GM12878 (cell line): ENCODE results near the gene MTX1. TPM values are rescaled to one million over a fixed set of nuclear protein-coding genes. Genes with fewer than 3 reads are reported as not detected.

Source experiments
- BMI1 ChIP-seq: fragments of 450-650 bp; IDR thresholded peaks from 2 replicates; pipeline ENCODE4 v1.6.1; 2016; ENCODE audit warnings: mild to moderate bottlenecking, moderate library complexity, borderline replicate concordance
- CBX5 ChIP-seq: sonication (generic); IDR thresholded peaks from 2 replicates; pipeline ENCODE4 v1.6.1; 2016; ENCODE audit warnings: low read depth, moderate library complexity, mild to moderate bottlenecking, inconsistent platforms
- CEBPZ ChIP-seq: fragments of 150-350 bp; IDR thresholded peaks from 2 replicates; pipeline ENCODE4 v1.6.1; 2016; ENCODE audit warnings: low read depth, low read length
- CHD1 ChIP-seq: IDR thresholded peaks from 2 replicates; pipeline ENCODE4 v1.6.1; 2012; ENCODE audit warnings: low read depth, low read length, improper control_type of control experiment
- CHD4 ChIP-seq: fragments of 200-600 bp; sonication (generic); IDR thresholded peaks from 2 replicates; pipeline ENCODE4 v1.6.1; 2016; ENCODE audit warnings: mild to moderate bottlenecking
- EZH2 ChIP-seq: IDR thresholded peaks from 2 replicates; pipeline ENCODE4 v1.6.1; 2012; ENCODE audit warnings: low read depth, mild to moderate bottlenecking, control low read depth, inconsistent platforms, low read length, borderline replicate concordance; ENCODE audit not compliant: control insufficient read depth
- GABPA ChIP-seq: IDR thresholded peaks from 2 replicates; pipeline ENCODE4 v1.6.1; 2014; ENCODE audit warnings: antibody characterized with exemption, low read depth, mild to moderate bottlenecking, inconsistent platforms
- JUND ChIP-seq: IDR thresholded peaks from 2 replicates; pipeline ENCODE4 v1.6.1; 2012; ENCODE audit warnings: low read depth, mild to moderate bottlenecking, low read length, improper control_type of control experiment, moderate library complexity
- KLF5 ChIP-seq: fragments of 450-650 bp; IDR thresholded peaks from 2 replicates; pipeline ENCODE4 v1.6.1; 2014; ENCODE audit warnings: mild to moderate bottlenecking; ENCODE audit not compliant: partially characterized antibody
- MXI1 ChIP-seq: fragments of 150-350 bp; IDR thresholded peaks from 2 replicates; pipeline ENCODE4 v1.6.1; 2011; ENCODE audit warnings: low read depth, mild to moderate bottlenecking, inconsistent platforms, low read length, improper control_type of control experiment
- PRDM15 ChIP-seq: fragments of 450-650 bp; formaldehyde crosslinking; IDR thresholded peaks from 2 replicates; pipeline ENCODE4 v1.4.0; 2020; ENCODE audit warnings: mild to moderate bottlenecking, moderate library complexity
- RAD51 ChIP-seq: fragments of 450-650 bp; IDR thresholded peaks from 2 replicates; pipeline ENCODE4 v1.6.1; 2016; ENCODE audit warnings: moderate library complexity, mild to moderate bottlenecking, inconsistent platforms
- RBBP5 ChIP-seq: fragments of 200-600 bp; sonication (generic); conservative IDR thresholded peaks from 2 replicates; pipeline ENCODE4 v1.6.1; 2016
- SMARCA5 ChIP-seq: fragments of 450-650 bp; IDR thresholded peaks from 2 replicates; pipeline ENCODE4 v1.6.1; 2017; ENCODE audit warnings: mild to moderate bottlenecking
- SREBF2 ChIP-seq: IDR thresholded peaks from 2 replicates; pipeline ENCODE4 v1.6.1; 2012; ENCODE audit warnings: mild to moderate bottlenecking, low read length
- SRF ChIP-seq, 2 experiments: IDR thresholded peaks; 2 replicates each; pipeline ENCODE4 v1.6.1; 2011; ENCODE audit warnings: low read depth in 2 of 2, low read length in 2 of 2, mild to moderate bottlenecking in 1 of 2, moderate library complexity in 1 of 2
- USF2 ChIP-seq: IDR thresholded peaks from 2 replicates; pipeline ENCODE4 v1.6.1; 2011; ENCODE audit warnings: low read depth, low read length, improper control_type of control experiment, borderline replicate concordance
- ZBTB40 ChIP-seq: fragments of 450-650 bp; IDR thresholded peaks from 2 replicates; pipeline ENCODE4 v1.6.1; 2016; ENCODE audit warnings: mild to moderate bottlenecking, moderate library complexity, borderline replicate concordance
- polyA plus RNA-seq, 11 experiments: library from polyadenylated mRNA; depleted of rRNA in 4 of 11; unstranded in 6 of 11; stranded (reverse) in 5 of 11; fragments of >200 nt; fragmentation: Nextera tagmentation in 4 of 11; fragmentation: Illumina TruSeq in 1 of 11; extraction: Ambion mirVana in 4 of 11; extraction: Trizol in 1 of 11; gene quantifications; 1 replicate in 1 of 11; 2 replicates in 10 of 11; pipeline versions ENCODE4 v1.2.1 to v1.2.3, GENCODE V29; 2011 to 2016; ENCODE audit warnings: inconsistent platforms in 2 of 11, missing spikeins in 2 of 11, low read depth in 1 of 11
- total RNA-seq, 4 experiments: library from RNA; depleted of rRNA in 3 of 4; stranded (reverse); fragments of >200 nt in 3 of 4; fragmentation: Illumina TruSeq in 1 of 4; extraction: Trizol in 1 of 4; gene quantifications; 2 replicates each; pipeline versions ENCODE4 v1.2.1 to v1.2.3, GENCODE V29; 2013 to 2021

MTX1 gene
- total and polyA plus RNA-seq, 10 of the 15 experiments (the other 5 are each of a cell fraction or from before 2014, with no cell fraction given) = 15.8 to 92.0 (median 49.1) TPM

- TF ChIP-seq CEBPZ = no peak
- no peak for TF ChIP-seq CHD1
- TF ChIP-seq CBX5 = no peak
- TF ChIP-seq RBBP5 = no peak
- peak; percentile 99 for TF ChIP-seq SMARCA5
- TF ChIP-seq BMI1 = no peak
- TF ChIP-seq MXI1 = 0 out of 2 replicates have a peak, but pooled peaks have one; percentile 65
- no peak for TF ChIP-seq USF2
- no peak for TF ChIP-seq KLF5
- TF ChIP-seq GABPA = no peak
- no peak for TF ChIP-seq RAD51
- TF ChIP-seq JUND = no peak
- TF ChIP-seq CHD4 = no peak
- TF ChIP-seq SREBF2 = no peak
- TF ChIP-seq ZBTB40 = no peak
- no peak for TF ChIP-seq PRDM15 (CRISPR knock-in tag)
- TF ChIP-seq SRF (IDR thresholded peaks at IDR 0.05; ENCODE audit: low read depth in 2 of 2, low read length in 2 of 2) = no peak
- no peak for TF ChIP-seq EZH2
These were observed 42.3 kb downstream of the MTX1 start (continued) for GRCh38 chr1:155250633-155251449.
